Prostate gland (tissue), 2 donors: ENCODE results near the gene SARNP.

Experiments used
- CTCF ChIP-seq, 4 experiments: fragments of 200-600 bp in 2 of 4; fragments of 450-650 bp in 2 of 4; sonication (generic) in 2 of 4; IDR thresholded peaks; 1 replicate in 3 of 4; 2 replicates in 1 of 4; pipeline ENCODE4 v1.5.1; 2016 to 2019; ENCODE audit warnings: antibody characterized with exemption in 4 of 4, mild to moderate bottlenecking in 2 of 4, moderate library complexity in 2 of 4
- POLR2A ChIP-seq: fragments of 450-650 bp; IDR thresholded peaks from one replicate; pipeline ENCODE4 v1.6.1; 2016; ENCODE audit warnings: antibody characterized with exemption, mild to moderate bottlenecking
- POLR2AphosphoS5 ChIP-seq: sonication (generic); formaldehyde crosslinking; IDR thresholded peaks from one replicate; pipeline ENCODE4 v1.6.1; 2017; ENCODE audit warnings: antibody characterized with exemption

- TF ChIP-seq CTCF (IDR thresholded peaks at IDR 0.05): no peak
- no peak for TF ChIP-seq POLR2AphosphoS5
- no peak for TF ChIP-seq POLR2A
Measured at GRCh38 chr12:55725556-55725955, 92.0 kb downstream of the SARNP start.
